Measurements from ENCODE around the gene OR5H15.
A peak's percentile ranks its signal among the peaks of the same experiment; 100 is the strongest.
"Not testable (repeated sequence)": the region's sequence is repeated elsewhere in the genome, so short reads cannot be mapped to it uniquely, and the experiment has no call there.

Gene OR5H15

DNA sequence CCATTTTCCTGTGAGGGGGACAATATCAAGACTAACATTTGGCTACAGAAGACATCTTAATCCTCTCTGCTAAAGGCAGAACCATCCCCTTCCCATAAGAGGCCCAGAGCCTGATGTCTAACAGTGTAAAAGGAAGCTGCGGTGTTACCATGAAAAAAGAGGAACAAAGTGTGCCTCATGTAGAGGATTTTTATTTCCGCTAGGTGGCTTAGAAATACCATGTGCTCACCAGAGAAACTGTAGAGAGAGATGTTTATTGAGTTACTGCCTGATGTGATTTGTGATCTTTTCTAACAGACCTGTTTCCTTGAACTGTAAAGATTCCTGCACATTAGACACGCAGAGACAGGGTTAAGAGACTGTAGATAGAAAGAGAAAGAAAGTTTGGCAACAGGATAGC is 22.0 kb downstream of the OR5H15 start:
- ChIA-PET CTCF (interaction anchor here (0.6 kb wide), 1 partner anchor 51 kb away, joined by 3 read pairs; no protein-coding TSS in a partner anchor), POLR2A (ENCODE audit: low non-redundant PET) (no interaction called here)
- TF ChIP-seq CTCF (conservative IDR thresholded peaks at IDR 0.05; ENCODE audit: low read depth) = peak; percentile 30
- no peak overlapping the region for H3K27ac ChIP-seq
- peak; percentile 9 for DNase-seq (ENCODE audit: low spot score)

DNA sequence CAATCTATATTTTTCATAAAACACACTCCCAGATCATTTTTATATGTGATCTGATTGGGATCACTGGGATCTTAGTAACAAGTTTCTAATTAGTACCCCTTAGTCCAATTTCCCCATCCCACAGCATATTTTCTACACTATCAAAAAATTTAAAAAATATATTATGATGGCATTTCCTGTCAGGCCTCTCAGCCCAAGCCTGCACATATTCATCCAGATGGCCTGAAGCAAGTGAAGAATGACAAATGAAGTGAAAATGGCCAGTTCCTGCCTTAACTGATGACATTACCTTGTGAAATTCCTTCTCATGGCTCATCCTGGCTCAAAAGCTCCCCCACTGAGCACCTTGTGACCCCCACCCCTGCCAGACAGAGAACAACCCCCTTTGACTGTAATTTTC is 24.4 kb downstream of the OR5H15 start:
- POLR2A ChIA-PET (ENCODE audit: low non-redundant PET); H3K27ac ChIP-seq; DNase-seq (ENCODE audit: low spot score): not testable (repeated sequence)
- CTCF ChIA-PET = interaction anchor here (0.6 kb wide), 1 partner anchor 137 kb away, joined by 7 read pairs; no protein-coding TSS in a partner anchor

DNA sequence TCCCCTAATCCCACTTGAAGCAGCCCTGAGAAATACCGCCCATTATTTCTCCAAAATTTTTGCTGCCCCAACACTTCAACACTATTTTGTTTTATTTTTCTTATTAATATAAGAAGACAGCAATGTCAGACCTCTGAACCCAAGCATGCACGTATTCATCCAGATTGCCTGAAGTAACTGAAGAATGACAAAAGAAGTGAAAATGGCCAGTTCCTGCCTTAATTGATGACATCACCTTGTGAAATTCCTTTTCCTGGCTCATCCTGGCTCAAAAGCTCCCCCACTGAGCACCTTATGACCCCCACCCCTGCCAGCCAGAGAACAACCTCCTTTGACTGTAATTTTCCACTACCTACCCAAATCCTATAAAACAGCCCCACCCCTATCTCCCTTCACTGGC is 29.8 kb downstream of the OR5H15 start:
- DNase-seq (ENCODE audit: low spot score); CTCF ChIA-PET; H3K27ac ChIP-seq; POLR2A ChIA-PET (ENCODE audit: low non-redundant PET): not testable (repeated sequence)

DNA sequence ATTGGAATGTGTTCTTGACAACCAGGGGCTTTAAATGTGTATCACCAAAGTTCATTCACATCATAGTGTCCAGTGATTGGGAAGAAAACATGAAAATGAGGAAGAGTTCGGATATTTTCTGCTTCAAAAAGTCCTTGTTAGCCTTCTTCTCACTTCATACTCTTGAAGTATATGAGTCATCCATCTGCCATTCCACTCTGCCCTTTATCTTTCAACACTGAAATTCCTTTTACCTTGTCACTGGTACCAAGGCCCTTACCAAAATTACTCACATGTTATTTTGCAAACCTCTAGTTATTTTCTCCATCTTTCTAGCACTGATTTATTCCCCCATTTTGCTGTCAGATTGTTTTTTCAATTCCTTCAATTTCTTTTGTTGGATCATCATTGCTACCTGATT is 32.5 kb downstream of the OR5H15 start:
- ChIA-PET CTCF (no interaction called here), POLR2A (ENCODE audit: low non-redundant PET) (no interaction called here)
- H3K27ac ChIP-seq = no peak overlapping the region
- TF ChIP-seq CTCF (conservative IDR thresholded peaks at IDR 0.05; ENCODE audit: low read depth) = no peak
- no peak for DNase-seq (ENCODE audit: low spot score)

- ChIA-PET CTCF (no interaction called here), POLR2A (ENCODE audit: low non-redundant PET) (no interaction called here)
- no peak overlapping the region for H3K27ac ChIP-seq
- DNase-seq (ENCODE audit: low spot score) = no peak
- no peak for TF ChIP-seq CTCF (conservative IDR thresholded peaks at IDR 0.05; ENCODE audit: low read depth)
These were observed 42.7 kb downstream of the OR5H15 start for GRCh38 chr3:98209244-98209643.

- H3K27ac ChIP-seq = no peak overlapping the region
- CTCF ChIA-PET = no interaction called here
- no peak for DNase-seq (ENCODE audit: low spot score)
- TF ChIP-seq CTCF (conservative IDR thresholded peaks at IDR 0.05; ENCODE audit: low read depth) = no peak
- POLR2A ChIA-PET (ENCODE audit: low non-redundant PET) = no interaction called here
These were observed 46.8 kb downstream of the OR5H15 start for GRCh38 chr3:98213276-98213675.

GRCh38 chr3:98215051-98215450 is 48.6 kb downstream of the OR5H15 start:
- TF ChIP-seq CTCF (conservative IDR thresholded peaks at IDR 0.05; ENCODE audit: low read depth) = no peak
- CTCF ChIA-PET = no interaction called here

More at GRCh38 chr3:98215051-98215450, 48.6 kb downstream of the OR5H15 start:
- DNase-seq (ENCODE audit: low spot score) = no peak
- POLR2A ChIA-PET (ENCODE audit: low non-redundant PET) = no interaction called here
- H3K27ac ChIP-seq = no peak overlapping the region
